ENCODE results near the gene CCSER2. TPM values are rescaled to one million over a fixed set of nuclear protein-coding genes. Genes with fewer than 3 reads are reported as not detected.
"Not testable (repeated sequence)": the region's sequence is repeated elsewhere in the genome, so short reads cannot be mapped to it uniquely, and the experiment has no call there.

Gene CCSER2, protein sequence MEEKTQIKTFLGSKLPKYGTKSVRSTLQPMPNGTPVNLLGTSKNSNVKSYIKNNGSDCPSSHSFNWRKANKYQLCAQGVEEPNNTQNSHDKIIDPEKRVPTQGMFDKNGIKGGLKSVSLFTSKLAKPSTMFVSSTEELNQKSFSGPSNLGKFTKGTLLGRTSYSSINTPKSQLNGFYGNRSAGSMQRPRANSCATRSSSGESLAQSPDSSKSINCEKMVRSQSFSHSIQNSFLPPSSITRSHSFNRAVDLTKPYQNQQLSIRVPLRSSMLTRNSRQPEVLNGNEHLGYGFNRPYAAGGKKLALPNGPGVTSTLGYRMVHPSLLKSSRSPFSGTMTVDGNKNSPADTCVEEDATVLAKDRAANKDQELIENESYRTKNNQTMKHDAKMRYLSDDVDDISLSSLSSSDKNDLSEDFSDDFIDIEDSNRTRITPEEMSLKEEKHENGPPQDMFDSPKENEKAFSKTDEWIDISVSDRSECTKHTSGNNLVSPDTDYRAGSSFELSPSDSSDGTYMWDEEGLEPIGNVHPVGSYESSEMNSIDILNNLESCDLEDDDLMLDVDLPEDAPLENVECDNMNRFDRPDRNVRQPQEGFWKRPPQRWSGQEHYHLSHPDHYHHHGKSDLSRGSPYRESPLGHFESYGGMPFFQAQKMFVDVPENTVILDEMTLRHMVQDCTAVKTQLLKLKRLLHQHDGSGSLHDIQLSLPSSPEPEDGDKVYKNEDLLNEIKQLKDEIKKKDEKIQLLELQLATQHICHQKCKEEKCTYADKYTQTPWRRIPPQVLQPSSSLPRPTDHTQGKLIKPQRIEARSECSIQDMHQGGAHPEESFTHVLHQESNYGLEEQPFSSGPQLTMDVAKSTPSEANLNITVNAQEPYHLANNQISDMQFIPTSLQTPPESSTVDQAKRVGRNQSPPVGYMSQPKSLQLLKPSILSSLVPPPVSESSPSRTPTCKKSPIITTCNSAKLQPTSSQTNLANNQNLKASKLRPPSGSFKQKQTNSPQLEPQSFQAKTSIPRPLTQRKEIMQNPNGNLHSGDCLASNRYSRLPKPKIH
- total RNA-seq: 10 to 100 TPM; 37.1 to 42.0 (median 40.9) TPM

DNA sequence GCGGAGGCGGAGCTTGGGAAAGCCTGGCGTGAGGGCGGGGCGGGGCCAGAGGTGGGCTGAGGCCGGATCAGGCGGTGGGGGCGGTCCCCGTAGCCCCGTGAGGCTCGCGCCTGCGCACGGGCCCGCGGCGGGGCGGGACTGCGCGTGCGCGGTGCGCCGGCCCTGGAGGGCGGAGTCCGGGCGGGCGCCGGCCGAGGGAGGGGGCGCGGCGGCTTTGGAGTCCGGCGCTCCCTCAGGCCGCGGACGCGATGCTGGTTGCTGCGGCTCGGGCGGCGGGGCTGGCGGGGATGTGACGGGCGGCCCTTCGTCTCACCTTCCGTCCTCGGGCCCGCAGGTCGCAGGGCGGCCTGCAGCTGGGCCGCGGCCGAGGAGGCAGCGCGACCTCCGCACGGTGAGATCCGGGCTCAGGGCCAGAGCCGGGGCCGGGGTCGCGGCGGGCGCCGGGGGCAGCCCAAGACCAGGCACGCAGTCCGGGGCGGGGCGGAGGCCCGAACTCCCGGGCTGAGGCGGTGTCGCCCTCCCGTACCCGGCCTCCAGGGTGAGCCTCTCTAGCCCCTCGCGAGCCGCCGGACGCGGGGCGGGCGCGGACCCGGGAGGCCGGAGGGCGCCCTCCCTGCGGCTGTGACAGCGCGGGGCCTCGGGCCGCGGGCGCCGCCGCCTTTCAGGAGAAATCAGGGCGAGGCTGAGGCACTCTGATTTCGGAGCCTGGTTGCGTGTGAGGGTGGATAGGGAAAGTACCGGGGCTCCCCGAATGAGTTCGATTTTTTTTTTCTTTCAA, at the start of gene CCSER2:
Gene CCSER2, plus strand, starts transcription at position 172 of the 778 bp plus-strand sequence. CDS start 42,464 bp downstream, outside the sequence.
- Mint-ChIP-seq H3K4me3 (peak within 1 kb of the TSS; percentile 90), H3K36me3 (ENCODE audit: insufficient read depth) (peaks cover 4% of the 10 kb centered on the region), H3K9me3 (no peaks in the 10 kb centered on the region), H3K4me1 (ENCODE audit: low read depth) (peaks cover 29% of the 10 kb centered on the region), H3K27me3 (ENCODE audit: low read depth) (no peaks in the 10 kb centered on the region)
- peak; percentile 81 to 83 for ATAC-seq
- DNase-seq: peak; percentile 88

DNA sequence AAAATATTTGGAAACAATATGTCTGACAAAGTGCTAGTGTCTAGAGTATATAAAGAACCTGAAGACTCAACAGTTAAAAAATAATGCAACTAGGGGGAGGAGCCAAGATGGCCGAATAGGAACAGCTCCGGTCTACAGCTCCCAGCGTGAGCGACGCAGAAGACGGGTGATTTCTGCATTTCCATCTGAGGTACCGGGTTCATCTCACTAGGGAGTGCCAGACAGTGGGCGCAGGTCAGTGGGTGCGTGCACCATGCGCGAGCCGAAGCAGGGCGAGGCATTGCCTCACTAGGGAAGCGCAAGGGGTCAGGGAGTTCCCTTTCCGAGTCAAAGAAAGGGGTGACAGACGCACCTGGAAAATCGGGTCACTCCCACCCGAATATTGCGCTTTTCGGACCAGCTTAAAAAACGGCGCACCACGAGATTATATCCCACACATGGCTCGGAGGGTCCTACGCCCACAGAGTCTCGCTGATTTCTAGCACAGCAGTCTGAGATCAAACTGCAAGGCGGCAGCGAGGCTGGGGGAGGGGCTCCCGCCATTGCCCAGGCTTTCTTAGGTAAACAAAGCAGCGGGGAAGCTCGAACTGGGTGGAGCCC, 48.4 kb upstream of the CCSER2 start:
- not testable (repeated sequence) for ATAC-seq; H3K36me3 Mint-ChIP-seq (ENCODE audit: insufficient read depth); DNase-seq; H3K9me3 Mint-ChIP-seq; H3K4me1 Mint-ChIP-seq (ENCODE audit: low read depth)
- H3K4me3 Mint-ChIP-seq: peak overlapping the region; percentile 37
- H3K27me3 Mint-ChIP-seq (ENCODE audit: low read depth): peaks cover 17% of the 10 kb centered on the region

DNA sequence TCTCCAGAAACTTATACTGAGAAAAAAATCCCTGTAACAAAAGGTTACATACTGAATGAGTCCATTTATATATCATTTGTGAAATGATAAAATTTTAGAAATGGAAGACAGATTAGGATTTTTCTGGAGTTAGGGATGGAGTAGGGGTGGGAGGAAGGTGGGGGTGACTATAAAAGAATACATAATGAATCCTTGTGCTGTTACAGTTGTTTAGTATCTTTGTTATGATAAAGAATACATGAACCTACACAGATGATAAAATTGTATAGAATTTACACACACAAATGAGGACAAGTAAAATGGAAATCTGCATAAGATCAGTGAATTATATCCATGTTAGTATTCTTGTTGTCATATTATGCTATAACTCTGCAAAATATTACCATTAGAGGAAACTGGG, 41.7 kb upstream of the CCSER2 start:
- H3K4me3 Mint-ChIP-seq: no peak overlapping the region
- no peaks in the 10 kb centered on the region for H3K4me1 Mint-ChIP-seq (ENCODE audit: low read depth)
- no peak for DNase-seq
- no peaks in the 10 kb centered on the region for H3K9me3 Mint-ChIP-seq
- no peaks in the 10 kb centered on the region for H3K36me3 Mint-ChIP-seq (ENCODE audit: insufficient read depth)
- no peak for ATAC-seq
- no peaks in the 10 kb centered on the region for H3K27me3 Mint-ChIP-seq (ENCODE audit: low read depth)

DNA sequence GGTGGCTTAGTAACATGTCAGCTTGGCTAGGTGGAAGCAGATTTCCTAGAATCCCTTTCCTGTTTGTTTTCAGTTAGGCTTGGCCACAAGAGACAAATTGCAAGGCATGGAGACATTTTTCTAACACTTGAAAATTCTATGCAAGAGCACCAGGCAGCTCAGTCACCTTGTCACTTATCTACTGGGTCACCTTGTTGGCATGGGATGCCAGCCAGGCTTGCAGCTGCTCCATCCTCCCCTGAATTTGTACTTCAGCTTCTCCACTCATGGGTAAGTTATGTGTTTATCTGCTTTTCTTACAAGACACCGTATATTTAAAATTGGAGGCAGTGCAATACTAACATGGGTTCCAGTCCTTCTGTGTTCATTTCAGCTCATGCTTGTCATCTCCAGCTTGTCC, 40.2 kb upstream of the CCSER2 start:
- DNase-seq (no peak), ATAC-seq (no peak)
- Mint-ChIP-seq H3K9me3 (no peaks in the 10 kb centered on the region), H3K27me3 (ENCODE audit: low read depth) (no peaks in the 10 kb centered on the region), H3K36me3 (ENCODE audit: insufficient read depth) (no peaks in the 10 kb centered on the region), H3K4me3 (no peak overlapping the region), H3K4me1 (ENCODE audit: low read depth) (no peaks in the 10 kb centered on the region)

DNA sequence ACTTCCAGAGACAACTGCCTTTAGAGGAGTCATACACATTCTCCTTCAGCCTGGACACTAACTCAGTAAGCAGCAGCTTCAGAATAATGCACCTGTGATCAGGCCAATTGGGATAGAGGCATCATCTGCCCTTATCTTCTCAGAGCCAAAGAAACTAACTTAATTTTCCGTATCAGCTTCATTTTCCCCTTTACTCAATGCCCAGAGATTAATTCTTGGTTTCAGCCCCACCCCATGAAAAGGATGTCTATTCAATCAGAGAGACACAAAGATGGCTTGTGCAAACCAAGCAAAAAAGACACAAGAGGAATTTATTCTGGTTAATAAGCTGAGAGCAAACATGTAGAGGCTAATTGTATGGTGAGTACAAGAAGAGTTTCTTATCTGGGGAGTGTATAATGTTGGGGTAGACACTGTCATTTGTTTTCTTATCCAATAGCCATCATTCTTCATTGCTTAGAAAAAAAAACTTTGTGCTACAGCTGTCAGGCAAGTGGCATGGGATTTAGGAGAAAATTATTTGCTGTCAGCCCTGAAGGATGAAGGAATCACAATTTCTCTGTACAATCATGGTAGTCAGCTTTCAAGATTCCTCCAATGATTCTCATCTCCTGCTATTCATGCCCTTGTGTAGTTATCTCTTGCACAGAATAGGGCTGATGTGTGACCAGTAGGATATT, 38.7 kb upstream of the CCSER2 start:
- no peak for DNase-seq
- no peak for ATAC-seq
- peaks cover 7% of the 10 kb centered on the region for H3K4me1 Mint-ChIP-seq (ENCODE audit: low read depth)
- no peak overlapping the region for H3K4me3 Mint-ChIP-seq
- H3K27me3 Mint-ChIP-seq (ENCODE audit: low read depth): no peaks in the 10 kb centered on the region
- no peaks in the 10 kb centered on the region for H3K36me3 Mint-ChIP-seq (ENCODE audit: insufficient read depth)
- H3K9me3 Mint-ChIP-seq: no peaks in the 10 kb centered on the region

DNA sequence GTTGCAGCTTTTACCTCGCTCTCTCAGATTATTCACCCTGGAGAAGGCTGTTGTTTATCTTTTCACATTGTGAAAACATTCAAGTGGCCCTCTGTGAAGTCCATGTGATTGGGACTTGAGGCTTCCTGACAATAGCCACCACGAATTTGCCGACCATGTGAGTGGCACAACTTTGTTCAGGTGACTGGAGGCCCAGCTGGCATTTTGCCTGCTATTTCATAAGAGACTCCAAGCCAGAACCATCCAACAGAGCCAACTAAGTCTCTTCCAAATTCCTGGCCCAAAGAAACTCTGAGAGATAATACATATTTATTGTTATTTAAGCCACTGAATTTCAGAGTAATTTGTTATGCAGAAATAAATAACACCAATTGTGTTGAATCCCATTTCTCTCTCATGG, 38.2 kb upstream of the CCSER2 start:
- Mint-ChIP-seq H3K4me3 (no peak overlapping the region), H3K36me3 (ENCODE audit: insufficient read depth) (no peaks in the 10 kb centered on the region), H3K27me3 (ENCODE audit: low read depth) (no peaks in the 10 kb centered on the region), H3K9me3 (no peaks in the 10 kb centered on the region), H3K4me1 (ENCODE audit: low read depth) (peaks cover 7% of the 10 kb centered on the region)
- DNase-seq: no peak
- no peak for ATAC-seq

DNA sequence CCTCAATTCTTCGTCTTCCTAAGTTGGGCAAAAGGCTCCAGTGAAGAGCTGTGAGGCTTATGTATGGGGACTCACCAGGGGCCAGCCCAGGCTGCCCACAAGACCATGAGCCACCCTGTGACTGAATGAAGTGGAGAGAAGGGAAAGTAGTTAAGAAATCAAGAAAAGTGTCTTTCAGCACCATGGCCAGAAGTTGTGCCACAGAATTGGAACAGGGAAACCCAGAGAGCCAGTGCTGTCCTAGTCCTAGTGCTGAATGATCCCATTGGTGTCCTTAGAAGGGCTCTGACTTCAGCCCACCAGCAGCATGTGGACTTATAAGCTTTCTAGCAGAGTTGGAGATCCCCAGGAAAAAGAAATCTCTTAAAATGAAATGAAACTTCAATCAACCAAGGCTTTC, 37.0 kb upstream of the CCSER2 start:
- peaks cover 7% of the 10 kb centered on the region for H3K4me1 Mint-ChIP-seq (ENCODE audit: low read depth)
- DNase-seq (no peak), ATAC-seq (no peak)
- no peaks in the 10 kb centered on the region for H3K27me3 Mint-ChIP-seq (ENCODE audit: low read depth)
- no peaks in the 10 kb centered on the region for H3K9me3 Mint-ChIP-seq
- H3K4me3 Mint-ChIP-seq: no peak overlapping the region
- H3K36me3 Mint-ChIP-seq (ENCODE audit: insufficient read depth): no peaks in the 10 kb centered on the region

DNA sequence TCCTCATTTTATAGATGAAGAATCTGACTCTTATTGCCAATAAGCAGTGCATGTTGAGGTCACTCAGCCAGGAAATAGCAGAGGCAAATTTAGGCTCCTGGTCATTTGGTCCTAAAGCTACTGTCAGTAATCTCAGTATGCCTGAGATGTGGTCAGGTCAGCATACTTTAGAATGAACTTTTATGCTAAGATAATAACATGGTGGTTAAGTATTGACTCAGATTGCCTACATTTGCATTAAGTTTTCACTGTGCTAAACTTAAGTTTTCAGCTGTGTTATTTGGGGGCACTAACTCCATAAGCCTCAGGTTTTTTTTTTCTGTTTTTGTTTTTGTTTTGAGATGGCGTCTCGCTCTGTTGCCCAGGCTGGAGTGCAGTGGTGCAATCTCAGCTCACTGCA, 35.9 kb upstream of the CCSER2 start:
- H3K4me3 Mint-ChIP-seq: no peak overlapping the region
- ATAC-seq (no peak), DNase-seq (no peak)
- no peaks in the 10 kb centered on the region for H3K27me3 Mint-ChIP-seq (ENCODE audit: low read depth)
- H3K36me3 Mint-ChIP-seq (ENCODE audit: insufficient read depth): no peaks in the 10 kb centered on the region
- peaks cover 7% of the 10 kb centered on the region for H3K4me1 Mint-ChIP-seq (ENCODE audit: low read depth)
- no peaks in the 10 kb centered on the region for H3K9me3 Mint-ChIP-seq

DNA sequence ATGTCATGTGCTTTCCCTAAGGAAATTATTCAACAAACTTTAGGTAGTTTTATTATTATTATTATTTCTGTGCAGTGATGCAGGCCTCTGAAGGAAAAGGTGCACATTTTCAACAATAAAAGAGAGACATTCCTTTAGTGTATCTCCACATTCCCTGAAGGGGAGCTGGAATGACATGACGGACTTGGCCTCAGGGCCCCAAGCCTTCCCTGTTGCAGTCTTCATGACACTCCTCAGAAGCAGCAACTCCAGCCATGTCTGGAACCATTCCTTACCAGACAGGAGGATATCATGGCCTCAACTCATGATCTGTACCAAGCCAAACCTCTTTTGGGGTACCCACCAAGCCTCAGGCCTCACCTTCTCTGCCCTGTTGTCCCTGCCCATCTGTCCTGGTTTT, 35.2 kb upstream of the CCSER2 start:
- ATAC-seq (no peak), DNase-seq (no peak)
- H3K27me3 Mint-ChIP-seq (ENCODE audit: low read depth): no peaks in the 10 kb centered on the region
- no peaks in the 10 kb centered on the region for H3K9me3 Mint-ChIP-seq
- H3K4me1 Mint-ChIP-seq (ENCODE audit: low read depth): peaks cover 7% of the 10 kb centered on the region
- no peaks in the 10 kb centered on the region for H3K36me3 Mint-ChIP-seq (ENCODE audit: insufficient read depth)
- no peak overlapping the region for H3K4me3 Mint-ChIP-seq

DNA sequence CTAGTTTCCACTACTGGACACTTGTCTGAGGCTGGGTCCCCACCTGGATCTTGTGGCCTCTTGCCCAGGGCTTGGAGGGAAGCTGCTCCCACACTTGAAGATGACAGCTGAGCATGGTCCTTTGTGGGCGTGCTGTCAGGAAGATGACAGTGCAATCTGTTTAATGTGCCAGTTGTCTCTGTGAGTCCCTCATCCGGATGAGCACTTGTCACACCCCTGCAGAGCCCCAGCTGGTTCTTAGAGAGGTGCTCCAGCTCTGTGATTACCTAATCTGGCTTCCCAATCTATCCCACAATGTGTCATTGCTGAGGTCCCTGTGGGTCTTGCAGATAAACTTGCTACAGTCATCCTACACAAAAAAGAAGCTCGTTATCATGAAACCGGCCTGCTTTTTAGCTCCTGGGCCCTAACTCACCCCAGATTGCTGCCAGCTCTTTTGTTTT, 34.8 kb upstream of the CCSER2 start:
- H3K36me3 Mint-ChIP-seq (ENCODE audit: insufficient read depth): no peaks in the 10 kb centered on the region
- ATAC-seq (peak; percentile 68 to 74), DNase-seq (no peak)
- H3K4me3 Mint-ChIP-seq: no peak overlapping the region
- H3K27me3 Mint-ChIP-seq (ENCODE audit: low read depth): peaks cover 2% of the 10 kb centered on the region
- H3K9me3 Mint-ChIP-seq: no peaks in the 10 kb centered on the region
- H3K4me1 Mint-ChIP-seq (ENCODE audit: low read depth): peaks cover 7% of the 10 kb centered on the region

DNA sequence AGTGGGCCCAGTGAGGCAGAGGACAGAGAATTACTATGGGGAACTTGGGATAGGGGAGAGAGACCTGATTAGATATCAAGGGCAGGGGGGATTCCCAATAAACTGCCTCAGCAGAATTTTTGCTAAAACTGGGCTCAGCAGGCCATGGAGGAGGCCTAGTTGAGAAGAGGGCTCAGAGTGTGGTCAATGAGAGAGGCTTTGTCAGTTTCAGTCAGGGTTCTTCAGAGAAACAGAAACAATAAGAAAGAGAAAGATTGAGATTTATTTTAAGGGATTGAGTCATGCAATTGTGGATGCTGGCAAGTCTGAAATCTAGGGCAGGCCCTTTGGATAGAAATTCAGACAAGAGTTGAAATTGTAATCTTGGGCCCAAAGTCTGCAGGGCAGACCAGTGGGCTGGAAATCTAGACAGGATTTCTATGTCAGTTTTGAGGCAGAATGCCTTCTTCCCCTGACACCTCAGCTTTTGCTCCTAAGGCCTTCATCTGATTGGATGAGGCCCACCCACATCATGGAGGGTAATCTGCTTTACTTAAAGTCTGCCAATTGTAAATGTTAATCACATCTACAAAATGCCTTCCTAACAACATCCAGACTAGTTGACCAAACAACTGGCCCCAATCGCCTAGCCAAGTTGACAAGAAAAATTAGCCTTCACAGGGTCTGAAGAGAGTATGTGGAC, 33.5 kb upstream of the CCSER2 start:
- Mint-ChIP-seq H3K4me1 (ENCODE audit: low read depth) (peaks cover 7% of the 10 kb centered on the region), H3K4me3 (no peak overlapping the region), H3K27me3 (ENCODE audit: low read depth) (peaks cover 3% of the 10 kb centered on the region), H3K9me3 (no peaks in the 10 kb centered on the region), H3K36me3 (ENCODE audit: insufficient read depth) (no peaks in the 10 kb centered on the region)
- no peak for DNase-seq
- peak; percentile 55 to 61 for ATAC-seq

DNA sequence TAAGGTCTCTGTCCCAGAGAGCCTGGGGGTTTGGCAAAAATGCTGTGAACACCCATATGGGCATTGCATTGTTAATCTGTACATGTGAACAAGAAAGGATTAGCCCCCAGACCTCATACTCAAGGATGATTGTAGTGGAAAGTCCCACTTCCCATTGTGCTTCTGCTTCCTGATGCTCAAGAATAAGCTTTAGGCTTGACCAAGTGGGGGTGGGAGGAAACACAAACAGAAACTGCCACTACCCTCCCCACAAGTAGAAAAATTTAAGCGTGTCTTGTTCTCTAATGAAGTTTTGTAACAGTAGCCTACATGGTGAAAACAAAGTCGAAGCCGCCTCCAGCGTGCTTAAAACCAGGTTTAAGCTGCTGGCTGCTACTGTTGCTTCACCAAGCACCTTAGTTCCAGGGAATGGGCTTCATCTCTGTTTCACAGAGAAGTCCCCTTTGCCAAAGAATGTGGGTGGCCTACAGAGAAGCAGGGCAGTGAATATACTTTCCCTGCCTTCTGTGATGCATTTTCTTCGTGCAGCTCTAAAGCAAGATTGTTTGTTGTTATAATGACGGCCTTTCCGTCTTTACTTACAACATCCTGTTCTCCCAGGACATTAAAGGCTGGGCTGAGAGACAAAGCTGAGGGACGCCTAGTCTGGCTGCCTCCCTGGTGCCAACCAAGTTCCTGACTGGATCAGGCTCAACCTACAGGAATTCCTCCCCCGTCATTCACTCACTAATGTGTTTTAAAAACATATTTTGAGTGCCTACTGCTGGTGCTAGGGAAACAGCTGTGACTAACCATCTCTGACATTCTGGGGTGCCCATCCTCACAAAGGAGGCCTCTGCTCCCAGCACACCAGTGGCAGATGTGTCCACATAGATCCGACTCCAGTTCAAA, 32.1 kb upstream of the CCSER2 start:
- H3K9me3 Mint-ChIP-seq: no peaks in the 10 kb centered on the region
- H3K4me3 Mint-ChIP-seq: no peak overlapping the region
- H3K4me1 Mint-ChIP-seq (ENCODE audit: low read depth): peaks cover 7% of the 10 kb centered on the region
- ATAC-seq (no peak), DNase-seq (no peak)
- peaks cover 3% of the 10 kb centered on the region for H3K27me3 Mint-ChIP-seq (ENCODE audit: low read depth)
- H3K36me3 Mint-ChIP-seq (ENCODE audit: insufficient read depth): no peaks in the 10 kb centered on the region

All from activated T-cell treated with anti-CD3 and anti-CD28 coated beads, Interleukin-2, amount 50 U/mL, for 4 hours (primary cell).